Endodermal cell (in vitro differentiated cells): Measurements from ENCODE around the gene TRIM41. TPM values are rescaled to one million over a fixed set of nuclear protein-coding genes. Genes with fewer than 3 reads are reported as not detected.

Experiments
- DNase-seq: peaks from one replicate; pipeline ENCODE4 v3.0.0-alpha.2; 2017
- H3K27ac ChIP-seq: 2 replicates; pipeline ENCODE4 v1.5.1; 2013; ENCODE audit warnings: mild to moderate bottlenecking, low read depth, low read length, moderate library complexity
- H3K27me3 ChIP-seq: 2 replicates; pipeline ENCODE4 v1.6.1; 2013; ENCODE audit warnings: mild to moderate bottlenecking, low read length, moderate library complexity; ENCODE audit not compliant: insufficient read depth, control insufficient read depth, poor library complexity, severe bottlenecking
- H3K36me3 ChIP-seq: 2 replicates; pipeline ENCODE4 v1.7.0; 2013; ENCODE audit warnings: mild to moderate bottlenecking, low read length, moderate library complexity; ENCODE audit not compliant: control insufficient read depth, insufficient read depth
- H3K4me1 ChIP-seq: one replicate; pipeline ENCODE4 v1.7.0; 2013; ENCODE audit warnings: low read length; ENCODE audit not compliant: control insufficient read depth, insufficient read depth
- H3K4me3 ChIP-seq: 2 replicates; pipeline ENCODE4 v1.5.1; 2013; ENCODE audit warnings: mild to moderate bottlenecking, low read length, moderate library complexity
- H3K9ac ChIP-seq: 2 replicates; pipeline ENCODE4 v1.6.1; 2013; ENCODE audit warnings: mild to moderate bottlenecking, low read length, moderate library complexity; ENCODE audit not compliant: poor library complexity, severe bottlenecking; ENCODE audit errors: extremely low read depth
- H3K9me3 ChIP-seq: 2 replicates; pipeline ENCODE4 v1.6.1; 2013; ENCODE audit warnings: mild to moderate bottlenecking, low read length, moderate library complexity; ENCODE audit not compliant: control insufficient read depth
- H3K27ac Mint-ChIP-seq: 2 replicates; pipeline ENCODE4 v1.8.0; 2020; ENCODE audit warnings: mixed read lengths
- H3K27me3 Mint-ChIP-seq: 2 replicates; pipeline ENCODE4 v1.8.0; 2021; ENCODE audit warnings: mild to moderate bottlenecking, mixed read lengths; ENCODE audit not compliant: insufficient read depth
- H3K36me3 Mint-ChIP-seq: 2 replicates; pipeline ENCODE4 v1.8.0; 2020; ENCODE audit warnings: low read depth, mixed read lengths
- H3K4me1 Mint-ChIP-seq: 2 replicates; pipeline ENCODE4 v1.8.0; 2020; ENCODE audit warnings: mixed read lengths
- H3K4me3 Mint-ChIP-seq: 2 replicates; pipeline ENCODE4 v1.8.0; 2020; ENCODE audit warnings: mild to moderate bottlenecking, moderate library complexity, mixed read lengths
- H3K9me3 Mint-ChIP-seq: 2 replicates; pipeline ENCODE4 v1.8.0; 2020; ENCODE audit warnings: mild to moderate bottlenecking, mixed read lengths
- WGBS, 2 experiments: methylation state at CpG; one replicate each; pipeline versions ENCODE4 v1.1.5 to v1.1.7; 2013; ENCODE audit warnings: missing lambda C conversion rate in 2 of 2, mixed read lengths in 1 of 2; ENCODE audit not compliant: insufficient coverage in 1 of 2, insufficient read length in 1 of 2; 5-methylcytosine and 5-hydroxymethylcytosine counted together
- total RNA-seq, 2 donors: library from RNA; stranded (reverse); fragmentation: NEBNext Ultra II Directional in 1 of 2; extraction: Animal tissue kit (Norgen Biotek cat#: 25700) in 1 of 2; gene quantifications; 2 replicates in 1 of 2; 3 replicates in 1 of 2; pipeline ENCODE4 v1.2.1, GENCODE V29; 2021
- TF ChIP-seq, protein P1 (sequence below): fragments of 200-600 bp; sonication (generic); conservative IDR thresholded peaks from 2 replicates; pipeline ENCODE4 v1.5.0; 2021; ENCODE audit warnings: antibody characterized with exemption, mild to moderate bottlenecking

The TRIM41 gene
- total RNA-seq, 2 donors from 2014 or later, result 37.5 to 41.7 TPM

DNA sequence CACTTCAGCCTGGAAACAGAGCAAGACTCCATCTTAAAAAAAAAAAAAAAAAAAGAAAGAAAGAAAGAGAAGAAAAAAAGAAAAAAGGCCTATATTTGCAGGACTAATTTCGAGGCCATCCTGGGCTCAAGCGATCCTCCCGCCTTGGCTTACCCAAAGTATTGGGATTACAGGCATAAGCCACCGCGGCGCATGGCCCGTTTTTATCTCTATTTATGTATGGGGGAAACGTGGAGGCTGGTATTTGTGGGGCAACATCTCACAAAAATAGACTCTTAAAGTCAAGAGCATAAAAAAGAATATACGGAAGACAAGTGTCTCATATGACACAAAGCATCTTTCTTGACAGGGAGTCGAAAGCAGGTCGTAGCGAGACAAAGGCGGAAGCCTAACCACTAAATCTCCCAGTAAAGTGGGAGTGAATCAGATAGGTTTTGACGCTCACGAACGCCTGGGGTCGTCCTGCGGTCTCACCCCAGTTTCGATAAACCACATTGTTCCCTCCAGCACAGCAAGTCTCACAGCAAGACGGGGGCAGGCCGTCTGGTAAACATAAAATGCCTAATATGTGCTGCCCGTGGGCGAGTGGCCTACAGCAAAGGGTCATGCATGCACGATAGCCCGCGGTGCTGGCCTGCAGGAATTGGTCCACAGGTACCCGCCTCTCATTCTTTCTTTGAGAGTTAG, 1.8 kb upstream of the TRIM41 start:
- no peak overlapping the region for H3K9ac ChIP-seq
- 66 to 73% methylated on average over 15 to 27 of the region's 27 CpGs for WGBS, 2 experiments
- no peaks in the 10 kb centered on the region for H3K9me3 ChIP-seq
- Mint-ChIP-seq H3K4me3 (peak overlapping the region; percentile 92), H3K4me1 (peaks cover 6% of the 10 kb centered on the region), H3K36me3 (peaks cover 4% of the 10 kb centered on the region), H3K27me3 (peaks cover 21% of the 10 kb centered on the region), H3K27ac (peak overlapping the region; percentile 95), H3K9me3 (no peaks in the 10 kb centered on the region)
- H3K4me3 ChIP-seq, result peak overlapping the region; percentile 93
- peaks cover 6% of the 10 kb centered on the region for H3K27me3 ChIP-seq
- TF ChIP-seq, protein P1, sequence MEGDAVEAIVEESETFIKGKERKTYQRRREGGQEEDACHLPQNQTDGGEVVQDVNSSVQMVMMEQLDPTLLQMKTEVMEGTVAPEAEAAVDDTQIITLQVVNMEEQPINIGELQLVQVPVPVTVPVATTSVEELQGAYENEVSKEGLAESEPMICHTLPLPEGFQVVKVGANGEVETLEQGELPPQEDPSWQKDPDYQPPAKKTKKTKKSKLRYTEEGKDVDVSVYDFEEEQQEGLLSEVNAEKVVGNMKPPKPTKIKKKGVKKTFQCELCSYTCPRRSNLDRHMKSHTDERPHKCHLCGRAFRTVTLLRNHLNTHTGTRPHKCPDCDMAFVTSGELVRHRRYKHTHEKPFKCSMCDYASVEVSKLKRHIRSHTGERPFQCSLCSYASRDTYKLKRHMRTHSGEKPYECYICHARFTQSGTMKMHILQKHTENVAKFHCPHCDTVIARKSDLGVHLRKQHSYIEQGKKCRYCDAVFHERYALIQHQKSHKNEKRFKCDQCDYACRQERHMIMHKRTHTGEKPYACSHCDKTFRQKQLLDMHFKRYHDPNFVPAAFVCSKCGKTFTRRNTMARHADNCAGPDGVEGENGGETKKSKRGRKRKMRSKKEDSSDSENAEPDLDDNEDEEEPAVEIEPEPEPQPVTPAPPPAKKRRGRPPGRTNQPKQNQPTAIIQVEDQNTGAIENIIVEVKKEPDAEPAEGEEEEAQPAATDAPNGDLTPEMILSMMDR, result no peak
- no peak overlapping the region for H3K27ac ChIP-seq
- H3K36me3 ChIP-seq, result peaks cover 1% of the 10 kb centered on the region
- no peak for DNase-seq
- peaks cover 2% of the 10 kb centered on the region for H3K4me1 ChIP-seq

DNA sequence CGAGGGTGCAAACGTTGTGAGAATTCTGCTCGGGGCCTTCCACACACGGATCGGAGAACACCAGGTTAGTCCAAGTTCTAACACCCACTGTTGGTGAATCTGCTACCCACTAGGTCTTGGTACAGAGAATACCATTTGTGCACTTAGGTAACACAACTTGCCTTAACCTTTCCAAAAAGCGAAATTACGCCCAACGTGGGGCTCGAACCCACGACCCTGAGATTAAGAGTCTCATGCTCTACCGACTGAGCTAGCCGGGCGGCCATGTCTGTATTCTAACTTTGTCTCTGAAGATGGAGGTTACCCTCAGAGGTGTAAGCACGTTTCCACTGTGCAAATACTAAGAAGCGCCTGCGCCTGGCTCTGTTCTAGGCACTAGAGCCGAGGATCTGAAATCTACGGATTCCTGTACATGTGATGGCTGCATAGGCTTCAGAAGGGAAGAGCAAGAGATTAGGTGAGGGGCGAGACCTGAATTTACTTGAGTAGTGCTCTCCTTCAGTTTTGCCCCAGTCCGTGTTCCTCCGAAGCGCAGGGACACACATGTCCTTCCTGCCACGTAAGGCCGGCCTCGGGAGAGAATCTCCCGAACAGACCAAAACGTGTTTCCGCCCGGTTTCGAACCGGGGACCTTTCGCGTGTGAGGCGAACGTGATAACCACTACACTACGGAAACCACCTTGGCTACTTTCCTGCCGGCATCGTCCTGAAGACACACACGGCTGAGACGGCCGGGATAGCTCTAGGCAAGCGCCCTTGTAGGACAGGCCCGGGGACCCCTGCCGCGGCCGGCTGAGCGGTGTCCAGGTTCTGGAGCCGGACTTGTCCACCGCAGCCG, 1.1 kb upstream of the TRIM41 start:
- peaks cover 6% of the 10 kb centered on the region for H3K4me1 Mint-ChIP-seq

DNA sequence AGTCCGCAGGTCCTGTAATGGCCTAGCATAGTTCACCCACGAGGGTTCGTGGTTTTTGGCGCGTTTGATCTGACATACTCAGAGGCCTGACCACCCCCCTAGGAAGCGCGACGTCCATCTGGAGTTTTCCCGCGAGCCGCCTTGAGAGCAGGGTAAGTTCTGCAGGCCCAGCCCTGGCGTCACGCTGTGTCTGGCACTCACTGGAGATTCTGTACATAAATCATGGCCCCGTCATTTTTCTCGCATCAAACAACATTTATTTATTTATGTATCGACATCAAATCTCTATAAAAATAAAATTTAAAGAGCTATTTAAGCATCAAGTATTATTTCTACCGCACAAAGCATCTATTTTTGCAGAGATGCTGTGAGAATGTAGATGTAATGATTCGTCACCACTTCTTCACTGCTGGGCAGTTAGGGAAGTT, 437 bp upstream of the TRIM41 start:
- peak overlapping the region; percentile 92 for H3K4me3 Mint-ChIP-seq

More for the DNA sequence above, 1.1 kb upstream of the TRIM41 start:
- Mint-ChIP-seq H3K36me3 (peaks cover 5% of the 10 kb centered on the region), H3K27me3 (peaks cover 16% of the 10 kb centered on the region), H3K27ac (peak overlapping the region; percentile 95), H3K4me3 (peak overlapping the region; percentile 92), H3K9me3 (no peaks in the 10 kb centered on the region)
- peak overlapping the region; percentile 48 for H3K27ac ChIP-seq
- no peaks in the 10 kb centered on the region for H3K9me3 ChIP-seq
- peaks cover 2% of the 10 kb centered on the region for H3K4me1 ChIP-seq
- peak overlapping the region; percentile 51 for H3K9ac ChIP-seq
- TF ChIP-seq, protein P1, result no peak
- WGBS, 2 experiments, result 3 to 5% methylated on average over 31 to 50 of the region's 50 CpGs
- DNase-seq, result peak; percentile 100
- H3K36me3 ChIP-seq, result peaks cover 9% of the 10 kb centered on the region
- peak overlapping the region; percentile 93 for H3K4me3 ChIP-seq
- no peaks in the 10 kb centered on the region for H3K27me3 ChIP-seq

More for the DNA sequence above, 437 bp upstream of the TRIM41 start:
- peak overlapping the region; percentile 92 for H3K27ac ChIP-seq
- Mint-ChIP-seq H3K4me1 (peaks cover 6% of the 10 kb centered on the region), H3K36me3 (peaks cover 9% of the 10 kb centered on the region), H3K27me3 (peaks cover 12% of the 10 kb centered on the region), H3K27ac (peak overlapping the region; percentile 95), H3K9me3 (no peaks in the 10 kb centered on the region)
- peaks cover 2% of the 10 kb centered on the region for H3K4me1 ChIP-seq
- peaks cover 13% of the 10 kb centered on the region for H3K36me3 ChIP-seq
- TF ChIP-seq, protein P1, result peak; percentile 39
- H3K4me3 ChIP-seq, result peak overlapping the region; percentile 93
- H3K9me3 ChIP-seq, result no peaks in the 10 kb centered on the region
- peak overlapping the region; percentile 50 for H3K9ac ChIP-seq
- no peak for DNase-seq
- no peaks in the 10 kb centered on the region for H3K27me3 ChIP-seq
- 0% methylated on average over 11 to 18 of the region's 18 CpGs for WGBS, 2 experiments
